PFSK-1 (cell line): ENCODE data around the gene LRRC47.

Experiments used
- POLR2AphosphoS5 ChIP-seq: IDR thresholded peaks from 2 replicates; pipeline ENCODE4 v1.6.1; 2012; ENCODE audit warnings: low read depth, mild to moderate bottlenecking, control low read depth, low read length, moderate library complexity
- TAF1 ChIP-seq: IDR thresholded peaks from 2 replicates; pipeline ENCODE4 v1.6.1; 2012; ENCODE audit warnings: low read length, control low read depth, borderline replicate concordance; ENCODE audit not compliant: insufficient read depth

- TF ChIP-seq POLR2AphosphoS5 = no peak
- TF ChIP-seq TAF1 = no peak
These were observed 9.0 kb downstream of the LRRC47 start for GRCh38 chr1:3787349-3787715.
